Calu3 (cell line): ENCODE results near the gene GRID2. TPM values are rescaled to one million over a fixed set of nuclear protein-coding genes. Genes with fewer than 3 reads are reported as not detected.

Experiments
- BruUV-seq: library from RNA; stranded (reverse); fragments of 400-500 nt; replicated peaks from 2 replicates; lab custom pipeline; 2021; lab: Mats Ljungman, UMichigan
- CTCF ChIA-PET: fragments of 300-600 bp; sonication (Branson Sonifier 250); formaldehyde crosslinking; loops from one replicate; lab custom pipeline; 2022; ENCODE audit warnings: antibody characterized with exemption; lab: Charles Lee
- DNase-seq: peaks from one replicate; pipeline ENCODE4 v3.0.0; 2022
- H3K27ac Mint-ChIP-seq: one replicate; pipeline ENCODE4 v1.8.0; 2022; ENCODE audit warnings: mixed read lengths; ENCODE audit not compliant: unreplicated experiment
- H3K27me3 Mint-ChIP-seq: one replicate; pipeline ENCODE4 v1.8.0; 2022; ENCODE audit warnings: mixed read lengths; ENCODE audit not compliant: unreplicated experiment
- H3K36me3 Mint-ChIP-seq: one replicate; pipeline ENCODE4 v1.8.0; 2022; ENCODE audit warnings: mild to moderate bottlenecking, moderate library complexity, mixed read lengths; ENCODE audit not compliant: insufficient read depth, unreplicated experiment
- H3K4me1 Mint-ChIP-seq: one replicate; pipeline ENCODE4 v1.8.0; 2022; ENCODE audit warnings: mild to moderate bottlenecking, low read depth, mixed read lengths; ENCODE audit not compliant: unreplicated experiment
- H3K4me3 Mint-ChIP-seq: one replicate; pipeline ENCODE4 v1.8.0; 2022; ENCODE audit warnings: mild to moderate bottlenecking, low read depth, moderate library complexity, mixed read lengths; ENCODE audit not compliant: unreplicated experiment
- H3K9me3 Mint-ChIP-seq: one replicate; pipeline ENCODE4 v1.8.0; 2022; ENCODE audit warnings: low read depth, mixed read lengths; ENCODE audit not compliant: unreplicated experiment
- CTCF ChIP-seq: fragments of 200-600 bp; IDR thresholded peaks from one replicate; pipeline ENCODE4 v1.8.0; 2022; ENCODE audit warnings: antibody characterized with exemption; ENCODE audit not compliant: unreplicated experiment
- intact Hi-C: fragments of 100-400 bp; cut with micrococcal nuclease; formaldehyde crosslinking; loops from one replicate; pipeline ENCODE4 v1.10.0; 2022; ENCODE audit not compliant: unreplicated experiment
- total RNA-seq: library from RNA; stranded (reverse); gene quantifications from 2 replicates; pipeline ENCODE4 v1.2.3, GENCODE V29; 2022

The GRID2 gene
- total RNA-seq, 1 experiment from 2014 or later: not detected

- Mint-ChIP-seq H3K27me3 (no peaks in the 10 kb centered on the region), H3K4me3 (no peak overlapping the region), H3K9me3 (no peaks in the 10 kb centered on the region), H3K36me3 (no peaks in the 10 kb centered on the region), H3K27ac (no peak overlapping the region), H3K4me1 (no peaks in the 10 kb centered on the region)
- CTCF ChIA-PET: no interaction called here
- BruUV-seq: no TSS peak
- TF ChIP-seq CTCF: no peak
- DNase-seq: no peak
- intact Hi-C loops: no loop called here
Observed at GRCh38 chr4:93718233-93718632, 1414.5 kb downstream of the GRID2 start.

GRCh38 chr4:93719552-93719951, 1415.8 kb downstream of the GRID2 start:
- BruUV-seq: no TSS peak
- TF ChIP-seq CTCF: no peak
- no peaks in the 10 kb centered on the region for H3K27me3 Mint-ChIP-seq
- H3K9me3 Mint-ChIP-seq: no peaks in the 10 kb centered on the region
- CTCF ChIA-PET: no interaction called here
- H3K4me3 Mint-ChIP-seq: no peak overlapping the region
- intact Hi-C loops: no loop called here
- no peaks in the 10 kb centered on the region for H3K4me1 Mint-ChIP-seq
- H3K27ac Mint-ChIP-seq: no peak overlapping the region
- no peak for DNase-seq
- no peaks in the 10 kb centered on the region for H3K36me3 Mint-ChIP-seq

GRCh38 chr4:93722446-93722845, 1418.7 kb downstream of the GRID2 start:
- Mint-ChIP-seq H3K4me3 (no peak overlapping the region), H3K36me3 (no peaks in the 10 kb centered on the region), H3K9me3 (no peaks in the 10 kb centered on the region), H3K4me1 (no peaks in the 10 kb centered on the region), H3K27ac (no peak overlapping the region), H3K27me3 (no peaks in the 10 kb centered on the region)
- no peak for TF ChIP-seq CTCF
- DNase-seq: no peak
- intact Hi-C loops: no loop called here
- no TSS peak for BruUV-seq
- CTCF ChIA-PET: no interaction called here

- H3K27ac Mint-ChIP-seq: no peak overlapping the region
- intact Hi-C loops: no loop called here
- H3K36me3 Mint-ChIP-seq: no peaks in the 10 kb centered on the region
- CTCF ChIA-PET: no interaction called here
- no peaks in the 10 kb centered on the region for H3K9me3 Mint-ChIP-seq
- BruUV-seq: no TSS peak
- TF ChIP-seq CTCF: no peak
- H3K4me1 Mint-ChIP-seq: no peaks in the 10 kb centered on the region
- no peak for DNase-seq
- no peaks in the 10 kb centered on the region for H3K27me3 Mint-ChIP-seq
- H3K4me3 Mint-ChIP-seq: no peak overlapping the region
Observed at GRCh38 chr4:93730251-93730650, 1426.5 kb downstream of the GRID2 start.
